DND-41 (cell line): ENCODE data around the gene CACNA1D.

Experiments
- ATAC-seq: fragments of 200-7000 bp; cut with Tn5 transposase; 3 replicates; pipeline ENCODE4 v1.9.1; 2021; ENCODE audit warnings: low read depth; ENCODE audit not compliant: insufficient read depth
- DNase-seq: peaks from one replicate; pipeline ENCODE4 v3.0.0-alpha.2; 2020
- H2AFZ ChIP-seq: 2 replicates; pipeline ENCODE4 v1.6.0; 2012; ENCODE audit warnings: low read depth, low read length
- H3K27ac ChIP-seq: 2 replicates; pipeline ENCODE4 v1.5.1; 2012; ENCODE audit warnings: low read length, inconsistent platforms
- H3K27me3 ChIP-seq: fragments of 200-600 bp; sonication (generic); 2 replicates; pipeline ENCODE4 v1.6.0; 2012; ENCODE audit warnings: low read length, mild to moderate bottlenecking, inconsistent platforms; ENCODE audit not compliant: insufficient read depth, poor library complexity
- H3K36me3 ChIP-seq: 2 replicates; pipeline ENCODE4 v1.5.1; 2012; ENCODE audit warnings: low read length, inconsistent platforms; ENCODE audit not compliant: insufficient read depth
- H3K4me1 ChIP-seq: 2 replicates; pipeline ENCODE4 v1.5.1; 2012; ENCODE audit warnings: mild to moderate bottlenecking, low read length; ENCODE audit not compliant: insufficient read depth
- H3K4me2 ChIP-seq: 2 replicates; pipeline ENCODE4 v1.6.0; 2012; ENCODE audit warnings: mild to moderate bottlenecking, moderate library complexity, low read length, inconsistent platforms; ENCODE audit not compliant: insufficient read depth
- H3K4me3 ChIP-seq, 2 experiments: fragments of 200-600 bp in 1 of 2; shearing (Covaris generic) in 1 of 2; 2 replicates each; pipeline ENCODE4 v1.5.1; 2012 to 2016; ENCODE audit warnings: inconsistent platforms in 2 of 2, low read length in 2 of 2, mild to moderate bottlenecking in 2 of 2, low read depth in 1 of 2, moderate library complexity in 1 of 2
- H3K79me2 ChIP-seq: 2 replicates; pipeline ENCODE4 v1.6.0; 2012; ENCODE audit warnings: low read length, inconsistent platforms; ENCODE audit not compliant: insufficient read depth
- H3K9ac ChIP-seq: 2 replicates; pipeline ENCODE4 v1.6.0; 2012; ENCODE audit warnings: low read depth, mild to moderate bottlenecking, inconsistent platforms, low read length, moderate library complexity
- H3K9me3 ChIP-seq: 2 replicates; pipeline ENCODE4 v1.5.1; 2012; ENCODE audit warnings: low read length, moderate library complexity, mild to moderate bottlenecking, inconsistent platforms; ENCODE audit not compliant: insufficient read depth, severe bottlenecking
- H4K20me1 ChIP-seq: 2 replicates; pipeline ENCODE4 v1.6.0; 2012; ENCODE audit warnings: low read length; ENCODE audit not compliant: insufficient read depth
- EZH2 ChIP-seq: IDR thresholded peaks from 3 replicates; pipeline ENCODE4 v1.6.1; 2012; ENCODE audit warnings: borderline replicate concordance, low read depth, mild to moderate bottlenecking, moderate library complexity, low read length, inconsistent platforms; ENCODE audit not compliant: severe bottlenecking
- TF ChIP-seq, protein P1 (sequence below): IDR thresholded peaks from 2 replicates; pipeline ENCODE4 v1.5.1; 2012; ENCODE audit warnings: borderline replicate concordance, low read length, moderate library complexity, mild to moderate bottlenecking; ENCODE audit not compliant: poor library complexity, severe bottlenecking; ENCODE audit errors: extremely low read depth

The CACNA1D gene

GRCh38 chr3:53845103-53845880, 350.9 kb downstream of the CACNA1D start:
- H2AFZ ChIP-seq = no peak overlapping the region

GRCh38 chr3:53845881-53846133, 351.4 kb downstream of the CACNA1D start:
- H3K9me3 ChIP-seq = no peaks in the 10 kb centered on the region
- no peaks in the 10 kb centered on the region for H4K20me1 ChIP-seq
- TF ChIP-seq, protein P1, sequence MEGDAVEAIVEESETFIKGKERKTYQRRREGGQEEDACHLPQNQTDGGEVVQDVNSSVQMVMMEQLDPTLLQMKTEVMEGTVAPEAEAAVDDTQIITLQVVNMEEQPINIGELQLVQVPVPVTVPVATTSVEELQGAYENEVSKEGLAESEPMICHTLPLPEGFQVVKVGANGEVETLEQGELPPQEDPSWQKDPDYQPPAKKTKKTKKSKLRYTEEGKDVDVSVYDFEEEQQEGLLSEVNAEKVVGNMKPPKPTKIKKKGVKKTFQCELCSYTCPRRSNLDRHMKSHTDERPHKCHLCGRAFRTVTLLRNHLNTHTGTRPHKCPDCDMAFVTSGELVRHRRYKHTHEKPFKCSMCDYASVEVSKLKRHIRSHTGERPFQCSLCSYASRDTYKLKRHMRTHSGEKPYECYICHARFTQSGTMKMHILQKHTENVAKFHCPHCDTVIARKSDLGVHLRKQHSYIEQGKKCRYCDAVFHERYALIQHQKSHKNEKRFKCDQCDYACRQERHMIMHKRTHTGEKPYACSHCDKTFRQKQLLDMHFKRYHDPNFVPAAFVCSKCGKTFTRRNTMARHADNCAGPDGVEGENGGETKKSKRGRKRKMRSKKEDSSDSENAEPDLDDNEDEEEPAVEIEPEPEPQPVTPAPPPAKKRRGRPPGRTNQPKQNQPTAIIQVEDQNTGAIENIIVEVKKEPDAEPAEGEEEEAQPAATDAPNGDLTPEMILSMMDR = no peak
- TF ChIP-seq EZH2 = no peak
- H2AFZ ChIP-seq = no peak overlapping the region
- ATAC-seq (no peak), DNase-seq (no peak)
- no peak overlapping the region for H3K27ac ChIP-seq
- no peaks in the 10 kb centered on the region for H3K27me3 ChIP-seq
- no peaks in the 10 kb centered on the region for H3K36me3 ChIP-seq
- H3K79me2 ChIP-seq = no peaks in the 10 kb centered on the region
- no peak overlapping the region for H3K4me2 ChIP-seq
- H3K9ac ChIP-seq = no peak overlapping the region
- H3K4me3 ChIP-seq = no peak overlapping the region
- no peaks in the 10 kb centered on the region for H3K4me1 ChIP-seq

More at GRCh38 chr3:53845103-53845880, 350.9 kb downstream of the CACNA1D start:
- ATAC-seq (no peak), DNase-seq (no peak)
- no peaks in the 10 kb centered on the region for H3K27me3 ChIP-seq
- no peaks in the 10 kb centered on the region for H4K20me1 ChIP-seq
- no peak overlapping the region for H3K9ac ChIP-seq
- no peak overlapping the region for H3K4me2 ChIP-seq
- H3K27ac ChIP-seq = no peak overlapping the region
- TF ChIP-seq, protein P1 = no peak
- TF ChIP-seq EZH2 = no peak
- H3K9me3 ChIP-seq = no peaks in the 10 kb centered on the region
- no peak overlapping the region for H3K4me3 ChIP-seq
- no peaks in the 10 kb centered on the region for H3K79me2 ChIP-seq
- H3K4me1 ChIP-seq = no peaks in the 10 kb centered on the region
- no peaks in the 10 kb centered on the region for H3K36me3 ChIP-seq

DNA sequence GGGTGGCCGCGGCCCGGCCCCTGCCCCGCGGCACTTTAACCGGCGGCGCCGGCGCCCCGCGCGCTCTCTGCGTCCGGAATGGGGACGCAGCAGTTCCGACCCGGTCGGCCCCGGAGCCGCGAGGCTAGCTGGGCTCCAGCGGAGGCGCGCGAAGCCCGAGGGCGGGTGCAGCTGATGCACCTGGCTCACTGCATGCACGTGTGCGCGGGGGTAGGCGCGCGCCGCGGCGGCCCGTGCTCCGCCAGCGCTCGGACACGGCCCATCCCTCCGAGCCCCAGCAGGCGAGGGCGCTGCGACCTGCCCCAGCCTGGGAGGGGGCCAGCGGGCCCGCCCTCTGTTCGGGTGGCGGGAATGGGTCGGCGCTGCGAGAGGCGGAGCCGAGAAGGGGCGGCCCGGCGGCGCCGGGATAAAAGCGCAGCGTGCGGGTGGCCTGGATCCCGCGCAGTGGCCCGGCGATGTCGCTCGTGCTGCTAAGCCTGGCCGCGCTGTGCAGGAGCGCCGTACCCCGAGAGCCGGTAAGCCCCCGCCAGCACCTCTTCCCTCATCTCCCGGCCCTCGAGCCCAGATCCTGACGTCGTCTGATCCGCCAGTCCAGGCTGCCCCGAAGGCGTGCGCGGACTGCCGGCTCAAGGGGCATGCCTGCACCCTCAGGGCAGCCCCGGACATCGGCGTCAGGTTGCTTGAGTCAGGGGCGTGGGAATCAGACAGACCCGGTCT, 351.9 kb downstream of the CACNA1D start, which contains the start of the genes CHDH and IL17RB:
TSS of gene CHDH (minus strand) at position 286 of the 717 bp plus-strand sequence. CDS start 22,411 bp downstream, outside the sequence.
TSS of gene IL17RB (plus strand) at position 435 of the 717 bp plus-strand sequence. CDS start at position 456, 21 bp downstream.
- no peaks in the 10 kb centered on the region for H4K20me1 ChIP-seq
- no peaks in the 10 kb centered on the region for H3K79me2 ChIP-seq
- no peak within 1 kb of the TSS for H3K9ac ChIP-seq
- no peaks in the 10 kb centered on the region for H3K4me1 ChIP-seq
- H3K9me3 ChIP-seq = no peaks in the 10 kb centered on the region
- no peaks in the 10 kb centered on the region for H3K27me3 ChIP-seq
- no peak within 1 kb of the TSS for H3K27ac ChIP-seq
- DNase-seq (no peak), ATAC-seq (no peak)
- H3K4me3 ChIP-seq = no peak within 1 kb of the TSS
- no peaks in the 10 kb centered on the region for H3K36me3 ChIP-seq
- no peak within 1 kb of the TSS for H2AFZ ChIP-seq
- no peak for TF ChIP-seq EZH2
- TF ChIP-seq, protein P1 = no peak
- H3K4me2 ChIP-seq = no peak within 1 kb of the TSS
